Activated T-cell treated with anti-CD3 and anti-CD28 coated beads, Interleukin-2, amount 50 U/mL, for 24 hours (primary cell): Measurements from ENCODE around the gene CORIN.
"Not testable (repeated sequence)": the region's sequence is repeated elsewhere in the genome, so short reads cannot be mapped to it uniquely, and the experiment has no call there.

ENCODE experiments used
- DNase-seq: peaks from one replicate; pipeline ENCODE4 v3.0.0-alpha.2; 2020
- H3K27ac Mint-ChIP-seq: 2 replicates; pipeline ENCODE4 v1.8.0; 2020; ENCODE audit warnings: mild to moderate bottlenecking, mixed read lengths
- H3K27me3 Mint-ChIP-seq: 2 replicates; pipeline ENCODE4 v1.8.0; 2020; ENCODE audit warnings: mixed read lengths
- H3K36me3 Mint-ChIP-seq: 2 replicates; pipeline ENCODE4 v1.8.0; 2020; ENCODE audit warnings: low read depth, mixed read lengths
- H3K4me1 Mint-ChIP-seq: 2 replicates; pipeline ENCODE4 v1.8.0; 2020; ENCODE audit warnings: low read depth, mixed read lengths
- H3K4me3 Mint-ChIP-seq: 2 replicates; pipeline ENCODE4 v1.8.0; 2020; ENCODE audit warnings: mild to moderate bottlenecking, moderate library complexity, mixed read lengths
- H3K9me3 Mint-ChIP-seq: 2 replicates; pipeline ENCODE4 v1.8.0; 2020; ENCODE audit warnings: mixed read lengths

Gene CORIN

DNA sequence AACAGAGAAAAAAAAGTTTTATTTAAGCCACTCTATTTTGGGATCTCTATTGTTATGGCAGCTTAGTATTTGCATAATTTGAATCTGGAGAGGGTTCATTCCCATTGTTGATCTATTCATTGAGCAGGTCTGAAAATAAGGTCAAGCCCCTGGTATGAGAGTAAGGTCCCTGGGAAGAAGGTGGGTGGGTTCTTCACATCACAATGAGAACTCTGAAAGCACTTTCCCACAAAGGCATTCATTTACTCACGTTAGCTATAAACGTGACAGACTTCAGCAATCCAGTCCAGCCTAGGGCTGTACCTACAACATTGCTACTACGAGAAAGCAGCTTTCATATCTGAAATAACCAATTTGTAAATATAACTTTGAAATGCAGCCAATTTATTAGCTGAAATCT lies 126.2 kb downstream of the CORIN start:
- no peak overlapping the region for H3K4me3 Mint-ChIP-seq
- no peak for DNase-seq
- no peaks in the 10 kb centered on the region for H3K9me3 Mint-ChIP-seq
- peaks cover 39% of the 10 kb centered on the region for H3K27me3 Mint-ChIP-seq
- no peaks in the 10 kb centered on the region for H3K36me3 Mint-ChIP-seq
- H3K27ac Mint-ChIP-seq: no peak overlapping the region
- no peaks in the 10 kb centered on the region for H3K4me1 Mint-ChIP-seq

- no peak for DNase-seq
- Mint-ChIP-seq H3K4me1 (no peaks in the 10 kb centered on the region), H3K27me3 (peaks cover 39% of the 10 kb centered on the region), H3K4me3 (no peak overlapping the region), H3K9me3 (no peaks in the 10 kb centered on the region), H3K36me3 (no peaks in the 10 kb centered on the region), H3K27ac (no peak overlapping the region)
Measured at GRCh38 chr4:47711183-47711582, 126.7 kb downstream of the CORIN start.

- H3K4me3 Mint-ChIP-seq, H3K4me1 Mint-ChIP-seq, H3K9me3 Mint-ChIP-seq, DNase-seq, H3K36me3 Mint-ChIP-seq, H3K27ac Mint-ChIP-seq: not testable (repeated sequence)
- peaks cover 35% of the 10 kb centered on the region for H3K27me3 Mint-ChIP-seq
Measured at GRCh38 chr4:47706352-47706751, 131.5 kb downstream of the CORIN start.

DNA sequence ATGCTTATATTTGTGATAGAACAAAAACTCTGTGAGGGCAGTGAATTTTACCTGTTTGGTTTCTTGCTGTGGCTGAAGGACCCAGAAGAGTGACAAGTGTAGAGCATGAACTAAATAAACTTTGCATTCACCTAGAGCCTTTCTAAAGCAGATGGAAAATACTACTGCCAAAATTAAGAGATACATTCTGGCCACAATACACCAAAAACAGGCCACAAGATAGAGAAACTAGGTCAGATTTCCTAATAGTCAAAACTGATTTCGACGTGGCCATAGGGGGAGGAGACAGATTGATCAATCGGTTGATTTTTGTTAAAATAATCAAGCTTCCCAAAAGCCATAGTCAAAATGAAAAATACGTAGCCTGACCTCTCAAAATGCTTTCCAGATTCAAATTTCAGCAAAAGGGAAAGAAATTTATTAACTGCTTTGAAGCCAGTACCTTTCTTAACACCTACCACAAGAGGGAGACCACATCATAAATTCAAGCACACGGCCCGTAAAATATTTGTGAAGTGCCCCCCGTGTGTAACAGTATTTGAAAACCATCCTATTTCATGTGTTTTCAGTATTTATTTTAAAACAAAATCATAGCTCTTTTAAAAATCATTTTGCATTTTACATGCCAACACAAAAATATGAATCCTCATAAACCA lies 132.4 kb downstream of the CORIN start:
- no peak for DNase-seq
- Mint-ChIP-seq H3K4me1 (peaks cover 2% of the 10 kb centered on the region), H3K27me3 (peaks cover 34% of the 10 kb centered on the region), H3K27ac (no peak overlapping the region), H3K36me3 (no peaks in the 10 kb centered on the region), H3K4me3 (no peak overlapping the region), H3K9me3 (no peaks in the 10 kb centered on the region)

DNA sequence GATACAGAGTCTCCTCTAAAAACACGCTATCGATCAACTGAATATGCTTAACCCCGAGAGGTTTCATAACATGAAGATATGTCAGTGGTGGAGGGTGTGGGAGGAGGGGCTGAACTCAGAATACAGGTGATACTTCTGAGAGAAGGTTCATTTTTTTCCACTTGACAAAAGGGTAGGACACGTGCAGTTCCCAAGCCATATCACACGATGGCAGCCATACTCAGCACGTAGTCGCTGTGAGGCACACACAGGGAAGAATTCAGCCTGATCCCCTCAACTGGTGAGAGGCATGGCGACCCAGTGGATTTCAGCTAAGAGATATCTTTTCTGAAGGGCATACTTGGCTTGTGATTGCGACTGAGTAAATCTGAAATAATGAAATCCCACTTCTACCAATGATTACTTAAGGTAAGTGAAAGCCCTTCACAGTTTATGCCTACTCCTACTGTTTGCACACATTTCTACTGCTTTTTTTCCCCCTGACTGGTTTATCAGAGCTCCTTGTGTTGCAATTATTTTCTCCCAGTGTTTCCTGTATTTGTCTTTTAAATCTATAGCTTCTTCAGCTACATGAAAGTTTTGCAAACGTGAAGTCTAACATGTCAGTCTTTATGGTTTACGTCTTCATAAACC lies 133.1 kb downstream of the CORIN start:
- Mint-ChIP-seq H3K4me3 (no peak overlapping the region), H3K27ac (no peak overlapping the region), H3K4me1 (peaks cover 2% of the 10 kb centered on the region), H3K36me3 (no peaks in the 10 kb centered on the region), H3K27me3 (peaks cover 35% of the 10 kb centered on the region), H3K9me3 (no peaks in the 10 kb centered on the region)
- DNase-seq: no peak

DNA sequence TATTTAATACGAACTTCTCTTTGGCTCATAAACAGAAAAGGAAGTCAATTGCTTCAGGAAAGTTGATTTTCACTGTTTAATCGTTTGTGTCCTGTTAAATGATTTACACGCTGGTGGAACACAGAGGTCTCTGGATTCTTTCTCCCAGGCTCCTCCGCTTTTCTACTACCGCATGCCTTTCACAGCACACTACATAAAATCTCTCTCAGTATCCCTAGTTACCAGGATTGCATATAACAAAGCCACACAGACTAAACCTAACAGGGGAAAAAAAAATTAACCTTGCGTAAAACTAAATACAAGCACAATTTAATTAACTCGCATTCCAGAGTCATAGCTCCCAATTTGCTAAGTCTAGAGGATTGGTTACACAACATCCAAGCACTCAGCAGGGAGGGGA lies 133.9 kb downstream of the CORIN start:
- Mint-ChIP-seq H3K27me3 (peaks cover 40% of the 10 kb centered on the region), H3K9me3 (no peaks in the 10 kb centered on the region), H3K36me3 (no peaks in the 10 kb centered on the region), H3K4me3 (no peak overlapping the region), H3K4me1 (peaks cover 2% of the 10 kb centered on the region), H3K27ac (no peak overlapping the region)
- DNase-seq: no peak

GRCh38 chr4:47703008-47703407 lies 134.9 kb downstream of the CORIN start:
- Mint-ChIP-seq H3K4me1 (peaks cover 2% of the 10 kb centered on the region), H3K9me3 (no peaks in the 10 kb centered on the region), H3K27ac (no peak overlapping the region), H3K27me3 (peaks cover 35% of the 10 kb centered on the region), H3K36me3 (no peaks in the 10 kb centered on the region), H3K4me3 (no peak overlapping the region)
- no peak for DNase-seq

DNA sequence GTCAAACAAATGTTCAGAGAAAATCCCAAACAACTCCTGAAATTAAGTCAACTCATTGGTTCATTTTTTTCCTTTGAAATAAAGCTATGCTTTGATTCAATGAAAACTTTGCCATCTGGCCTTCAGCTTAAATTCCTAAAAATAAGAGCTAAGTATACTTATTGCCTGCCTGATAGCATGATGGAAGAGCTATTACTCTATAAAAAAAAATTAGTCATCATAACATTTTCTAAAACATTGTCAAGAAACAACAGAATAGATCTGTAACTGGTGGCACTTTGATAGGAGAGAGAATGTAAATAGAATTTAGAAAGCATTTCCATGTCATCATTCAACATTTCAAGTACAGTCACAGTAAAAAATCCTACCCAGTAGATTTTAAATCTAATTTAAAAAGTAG lies 136.6 kb downstream of the CORIN start:
- no peak overlapping the region for H3K27ac Mint-ChIP-seq
- peaks cover 41% of the 10 kb centered on the region for H3K27me3 Mint-ChIP-seq
- H3K4me1 Mint-ChIP-seq: peaks cover 2% of the 10 kb centered on the region
- H3K9me3 Mint-ChIP-seq: no peaks in the 10 kb centered on the region
- H3K36me3 Mint-ChIP-seq: no peaks in the 10 kb centered on the region
- no peak for DNase-seq
- H3K4me3 Mint-ChIP-seq: no peak overlapping the region

- no peak overlapping the region for H3K4me3 Mint-ChIP-seq
- H3K27ac Mint-ChIP-seq: no peak overlapping the region
- no peaks in the 10 kb centered on the region for H3K4me1 Mint-ChIP-seq
- peaks cover 38% of the 10 kb centered on the region for H3K27me3 Mint-ChIP-seq
- no peak for DNase-seq
- H3K9me3 Mint-ChIP-seq: no peaks in the 10 kb centered on the region
- no peaks in the 10 kb centered on the region for H3K36me3 Mint-ChIP-seq
Measured at GRCh38 chr4:47698837-47699236, 139.0 kb downstream of the CORIN start.

- no peaks in the 10 kb centered on the region for H3K4me1 Mint-ChIP-seq
- H3K36me3 Mint-ChIP-seq: no peaks in the 10 kb centered on the region
- H3K27me3 Mint-ChIP-seq: peaks cover 44% of the 10 kb centered on the region
- no peak overlapping the region for H3K27ac Mint-ChIP-seq
- DNase-seq: no peak
- no peak overlapping the region for H3K4me3 Mint-ChIP-seq
- H3K9me3 Mint-ChIP-seq: no peaks in the 10 kb centered on the region
Measured at GRCh38 chr4:47696823-47697222, 141.0 kb downstream of the CORIN start.

DNA sequence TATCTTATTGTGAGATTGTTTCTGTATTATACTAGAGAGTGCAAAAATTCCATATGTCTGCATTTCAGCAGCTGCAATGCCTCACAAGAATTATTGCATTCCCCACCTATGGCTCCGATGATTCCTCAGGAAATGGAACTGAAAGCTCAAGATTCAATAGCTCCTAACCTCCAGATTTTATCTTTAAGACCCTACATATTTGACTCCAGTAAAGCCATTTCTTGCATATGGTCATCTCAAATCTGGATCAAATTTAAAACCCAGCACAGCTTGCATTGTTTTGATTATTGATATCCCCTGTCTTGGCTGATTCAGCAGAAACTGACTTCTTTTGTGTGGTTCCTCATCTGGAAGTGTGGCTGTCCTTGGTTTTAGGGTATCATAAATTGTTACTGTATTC lies 142.6 kb downstream of the CORIN start:
- H3K27me3 Mint-ChIP-seq: peaks cover 35% of the 10 kb centered on the region
- no peak for DNase-seq
- H3K36me3 Mint-ChIP-seq: no peaks in the 10 kb centered on the region
- no peaks in the 10 kb centered on the region for H3K9me3 Mint-ChIP-seq
- H3K4me1 Mint-ChIP-seq: no peaks in the 10 kb centered on the region
- no peak overlapping the region for H3K4me3 Mint-ChIP-seq
- H3K27ac Mint-ChIP-seq: no peak overlapping the region

DNA sequence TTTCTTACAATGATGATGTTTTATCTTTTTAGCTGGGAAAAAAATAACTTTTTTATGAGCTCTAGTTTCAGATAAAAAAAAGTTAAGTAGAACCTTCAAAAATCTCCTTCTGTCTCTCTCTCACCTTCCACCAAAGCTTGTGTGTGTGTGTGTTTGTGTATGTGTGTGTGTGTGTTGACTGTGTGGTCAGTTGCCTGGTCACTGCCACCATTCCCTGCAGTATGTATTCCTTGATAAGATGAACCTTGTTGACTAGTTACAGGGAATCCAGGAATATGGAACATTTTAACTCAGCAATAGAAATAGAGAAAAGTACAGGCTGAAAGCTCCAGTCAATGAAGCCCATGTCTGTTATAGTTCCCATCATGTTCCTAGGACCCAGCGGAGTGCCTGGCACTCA lies 143.5 kb downstream of the CORIN start:
- Mint-ChIP-seq H3K4me3 (no peak overlapping the region), H3K27ac (no peak overlapping the region), H3K27me3 (peaks cover 30% of the 10 kb centered on the region), H3K4me1 (no peaks in the 10 kb centered on the region), H3K9me3 (no peaks in the 10 kb centered on the region), H3K36me3 (no peaks in the 10 kb centered on the region)
- DNase-seq: no peak

GRCh38 chr4:47692691-47693090 lies 145.2 kb downstream of the CORIN start:
- H3K4me3 Mint-ChIP-seq: no peak overlapping the region
- H3K27ac Mint-ChIP-seq: no peak overlapping the region
- no peaks in the 10 kb centered on the region for H3K36me3 Mint-ChIP-seq
- H3K4me1 Mint-ChIP-seq: no peaks in the 10 kb centered on the region
- peaks cover 22% of the 10 kb centered on the region for H3K27me3 Mint-ChIP-seq
- no peaks in the 10 kb centered on the region for H3K9me3 Mint-ChIP-seq
- DNase-seq: no peak

DNA sequence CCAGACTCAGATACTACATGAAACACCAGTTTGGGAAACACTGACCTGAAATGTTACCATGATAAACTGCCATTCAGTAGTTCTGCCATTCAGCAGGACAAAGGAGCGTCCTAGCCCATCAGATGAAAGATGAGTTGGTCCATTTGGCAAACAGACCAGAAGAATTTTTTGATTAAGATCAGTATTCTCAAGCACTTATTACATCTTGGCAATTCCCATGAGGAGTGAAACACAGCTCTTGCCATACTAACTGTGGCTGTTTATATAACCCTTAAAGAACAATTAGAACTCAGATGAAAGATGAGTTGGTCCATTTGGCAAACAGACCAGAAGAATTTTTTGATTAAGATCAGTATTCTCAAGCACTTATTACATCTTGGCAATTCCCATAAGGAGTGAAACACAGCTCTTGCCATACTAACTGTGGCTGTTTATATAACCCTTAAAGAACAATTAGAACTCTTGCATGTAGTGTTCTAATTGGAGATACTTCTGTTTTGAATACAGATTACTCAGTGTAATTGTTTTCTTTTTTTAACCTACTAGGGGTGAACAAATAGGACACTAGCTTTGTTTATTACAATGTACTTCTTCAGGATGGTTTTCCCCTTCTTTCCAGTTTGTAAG lies 146.0 kb downstream of the CORIN start:
- H3K4me3 Mint-ChIP-seq, H3K9me3 Mint-ChIP-seq, H3K36me3 Mint-ChIP-seq, DNase-seq, H3K27ac Mint-ChIP-seq, H3K4me1 Mint-ChIP-seq: not testable (repeated sequence)
- H3K27me3 Mint-ChIP-seq: peaks cover 19% of the 10 kb centered on the region

- Mint-ChIP-seq H3K27me3 (peaks cover 13% of the 10 kb centered on the region), H3K4me3 (no peak overlapping the region), H3K9me3 (no peaks in the 10 kb centered on the region), H3K36me3 (no peaks in the 10 kb centered on the region), H3K27ac (no peak overlapping the region), H3K4me1 (peaks cover 2% of the 10 kb centered on the region)
- DNase-seq: no peak
Measured at GRCh38 chr4:47690611-47691010, 147.3 kb downstream of the CORIN start.
